Right atrium auricular region (tissue), 2 donors: ENCODE data around the gene CTDSPL2. TPM values are rescaled to one million over a fixed set of nuclear protein-coding genes. Genes with fewer than 3 reads are reported as not detected.

ENCODE experiments used
- DNase-seq: peaks from one replicate; pipeline ENCODE4 v3.0.0-alpha.2; 2019; ENCODE audit warnings: low spot score
- H3K27ac ChIP-seq, 2 donors: fragments of 200-600 bp; sonication (generic); 1 replicate in 1 of 2; 2 replicates in 1 of 2; pipeline ENCODE4 v1.5.1; 2016 to 2019
- H3K27me3 ChIP-seq, 2 donors: fragments of 200-600 bp; sonication (generic); one replicate each; pipeline versions ENCODE4 v1.5.1 to v1.6.0; 2017 to 2019
- H3K36me3 ChIP-seq: fragments of 200-600 bp; sonication (generic); one replicate; pipeline ENCODE4 v1.5.1; 2016
- H3K4me1 ChIP-seq, 2 donors: fragments of 200-600 bp; sonication (generic); one replicate each; pipeline versions ENCODE4 v1.5.1 to v1.6.0; 2017 to 2019
- H3K4me3 ChIP-seq, 2 donors: fragments of 200-600 bp; sonication (generic); 1 replicate in 1 of 2; 2 replicates in 1 of 2; pipeline ENCODE4 v1.5.1; 2017 to 2019; ENCODE audit warnings: mild to moderate bottlenecking in 1 of 2, moderate library complexity in 1 of 2
- H3K9me3 ChIP-seq, 2 donors: fragments of 200-600 bp; sonication (generic); one replicate each; pipeline ENCODE4 v1.5.1; 2019
- CTCF ChIP-seq, 2 donors: fragments of 200-600 bp; sonication (generic); IDR thresholded peaks; one replicate each; pipeline ENCODE4 v1.5.1; 2019; ENCODE audit warnings: antibody characterized with exemption in 2 of 2
- total RNA-seq, 2 donors: library from RNA; depleted of rRNA; stranded (reverse); fragments of >200 nt; gene quantifications; one replicate each; pipeline ENCODE4 v1.1.0, GENCODE V29; 2016

CTDSPL2 gene
- total RNA-seq, result 10 to 100 TPM; 22.5 to 32.9 TPM

GRCh38 chr15:44426975-44427755 lies at the start of gene CTDSPL2:
TSS of gene CTDSPL2 (plus strand) at chr15:44427629. CDS start at chr15:44459015, 31,386 bp downstream.
- H3K4me3 ChIP-seq, result peak within 1 kb of the TSS; percentile 71 to 96
- peaks cover 0 to 29% of the 10 kb centered on the region in 2 donors for H3K4me1 ChIP-seq
- peak in 1 of 2 donors; percentile 55 for TF ChIP-seq CTCF (IDR thresholded peaks at IDR 0.05)
- no peaks in the 10 kb centered on the region for H3K9me3 ChIP-seq
- peak; percentile 97 for DNase-seq
- peak within 1 kb of the TSS; percentile 92 to 97 for H3K27ac ChIP-seq
- H3K36me3 ChIP-seq, result no peaks in the 10 kb centered on the region
- no peaks in the 10 kb centered on the region for H3K27me3 ChIP-seq

GRCh38 chr15:44381236-44381635 lies 46.2 kb upstream of the CTDSPL2 start:
- Histone ChIP-seq H3K27me3 (no peaks in the 10 kb centered on the region), H3K27ac (no peak overlapping the region), H3K9me3 (no peaks in the 10 kb centered on the region), H3K4me3 (no peak overlapping the region), H3K4me1 (peaks cover 0 to 13% of the 10 kb centered on the region in 2 donors), H3K36me3 (peaks cover 10% of the 10 kb centered on the region)
- no peak for DNase-seq
- TF ChIP-seq CTCF (IDR thresholded peaks at IDR 0.05), result no peak

- no peak for TF ChIP-seq CTCF (IDR thresholded peaks at IDR 0.05)
- H3K36me3 ChIP-seq, result peaks cover 3% of the 10 kb centered on the region
- no peak overlapping the region for H3K27ac ChIP-seq
- no peak for DNase-seq
- H3K9me3 ChIP-seq, result no peaks in the 10 kb centered on the region
- H3K4me1 ChIP-seq, result peaks cover 0 to 13% of the 10 kb centered on the region in 2 donors
- no peak overlapping the region for H3K4me3 ChIP-seq
- no peaks in the 10 kb centered on the region for H3K27me3 ChIP-seq
Measured at GRCh38 chr15:44385344-44385942, 42.0 kb upstream of the CTDSPL2 start.

- no peak for DNase-seq
- Histone ChIP-seq H3K4me1 (no peaks in the 10 kb centered on the region), H3K36me3 (no peaks in the 10 kb centered on the region), H3K9me3 (no peaks in the 10 kb centered on the region), H3K4me3 (no peak overlapping the region), H3K27ac (no peak overlapping the region), H3K27me3 (no peaks in the 10 kb centered on the region)
- no peak for TF ChIP-seq CTCF (IDR thresholded peaks at IDR 0.05)
Measured at GRCh38 chr15:44394062-44394461, 33.4 kb upstream of the CTDSPL2 start.

GRCh38 chr15:44394562-44394961 lies 32.9 kb upstream of the CTDSPL2 start:
- H3K4me1 ChIP-seq, result no peaks in the 10 kb centered on the region

More at GRCh38 chr15:44394562-44394961, 32.9 kb upstream of the CTDSPL2 start:
- Histone ChIP-seq H3K27ac (no peak overlapping the region), H3K4me3 (no peak overlapping the region), H3K36me3 (no peaks in the 10 kb centered on the region), H3K9me3 (no peaks in the 10 kb centered on the region), H3K27me3 (no peaks in the 10 kb centered on the region)
- no peak for TF ChIP-seq CTCF (IDR thresholded peaks at IDR 0.05)
- DNase-seq, result no peak
